SH-SY5Y (cell line): ENCODE results near the gene BMP10.

Source experiments
- GATA2 ChIP-seq: IDR thresholded peaks from 2 replicates; pipeline ENCODE4 v1.6.1; 2011; ENCODE audit warnings: mild to moderate bottlenecking, low read depth, low read length
- GATA3 ChIP-seq: IDR thresholded peaks from 2 replicates; pipeline ENCODE4 v1.6.1; 2011; ENCODE audit warnings: low read depth, mild to moderate bottlenecking, low read length, moderate library complexity

DNA sequence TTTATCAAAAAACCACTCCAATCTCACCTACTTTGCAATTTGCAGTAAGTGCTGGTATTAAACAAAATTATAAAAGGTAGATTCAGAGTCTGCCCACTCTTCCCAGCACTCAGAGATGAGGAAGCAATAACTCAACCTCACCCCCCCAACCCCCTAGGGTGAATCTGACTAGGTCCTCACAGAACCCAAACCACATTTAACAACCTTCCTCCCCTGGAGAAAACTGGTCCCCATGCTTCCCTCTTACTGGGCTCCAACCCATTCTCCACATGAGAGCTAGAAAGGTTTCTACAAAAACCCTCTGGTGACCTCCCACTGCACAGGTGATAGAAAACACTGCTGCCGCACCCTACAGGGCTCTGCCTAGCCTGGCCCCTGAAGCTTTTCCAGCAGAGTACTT, 40.5 kb upstream of the BMP10 start:
- TF ChIP-seq GATA2 (no peak), GATA3 (no peak)
